ENCODE results near the gene GPR75.

- TF ChIP-seq POLR2AphosphoS5 (IDR thresholded peaks at IDR 0.05; ENCODE audit: low read depth, low read length) (no peak), REST (IDR thresholded peaks at IDR 0.05; ENCODE audit: insufficient read depth in 1 of 2, low read depth in 2 of 2, low read length in 2 of 2) (no peak), TAF1 (IDR thresholded peaks at IDR 0.05; ENCODE audit: borderline replicate concordance, insufficient read depth, low read length) (no peak)
Observed at GRCh38 chr2:53874401-53874950, 14.7 kb upstream of the GPR75 start.
